IPS-20b (cell line): ENCODE data around the gene CCL4.

Experiments used
- H3K27ac ChIP-seq: one replicate; pipeline ENCODE4 v1.5.1; 2013; ENCODE audit warnings: low read length
- H3K27me3 ChIP-seq: 2 replicates; pipeline ENCODE4 v1.6.1; 2013; ENCODE audit warnings: mild to moderate bottlenecking, low read length, inconsistent platforms; ENCODE audit not compliant: insufficient read depth
- H3K36me3 ChIP-seq: 2 replicates; pipeline ENCODE4 v1.6.1; 2013; ENCODE audit warnings: low read depth, mild to moderate bottlenecking, inconsistent platforms, low read length, moderate library complexity; ENCODE audit not compliant: insufficient read depth
- H3K4me1 ChIP-seq: 2 replicates; pipeline ENCODE4 v1.6.1; 2013; ENCODE audit warnings: mild to moderate bottlenecking, control low read depth, inconsistent platforms, low read length, moderate library complexity; ENCODE audit not compliant: insufficient read depth
- H3K4me3 ChIP-seq: 2 replicates; pipeline ENCODE4 v1.5.1; 2013; ENCODE audit warnings: mild to moderate bottlenecking, low read length, inconsistent platforms
- H3K9ac ChIP-seq: 2 replicates; pipeline ENCODE4 v1.6.1; 2013; ENCODE audit warnings: low read depth, mild to moderate bottlenecking, inconsistent platforms, low read length, moderate library complexity
- H3K9me3 ChIP-seq: 2 replicates; pipeline ENCODE4 v1.6.1; 2013; ENCODE audit warnings: mild to moderate bottlenecking, low read depth, low read length, inconsistent platforms; ENCODE audit not compliant: insufficient read depth

The CCL4 gene

GRCh38 chr17:36153895-36154610 lies 50.4 kb downstream of the CCL4 start:
- H3K4me1 ChIP-seq: no peaks in the 10 kb centered on the region
- H3K27me3 ChIP-seq: no peaks in the 10 kb centered on the region
- H3K9ac ChIP-seq: no peak overlapping the region
- H3K27ac ChIP-seq: no peak overlapping the region
- H3K4me3 ChIP-seq: no peak overlapping the region
- H3K9me3 ChIP-seq: no peaks in the 10 kb centered on the region
- no peaks in the 10 kb centered on the region for H3K36me3 ChIP-seq
